Nucleus accumbens (tissue), 56 donors: ENCODE data around the gene BORCS6.
"Not testable (repeated sequence)": the region's sequence is repeated elsewhere in the genome, so short reads cannot be mapped to it uniquely, and the experiment has no call there.

Source experiments
- DNase-seq, 56 donors: peaks; one replicate each; lab custom pipeline; 2025; lab: John Stamatoyannopoulos, UW

The BORCS6 gene

DNA sequence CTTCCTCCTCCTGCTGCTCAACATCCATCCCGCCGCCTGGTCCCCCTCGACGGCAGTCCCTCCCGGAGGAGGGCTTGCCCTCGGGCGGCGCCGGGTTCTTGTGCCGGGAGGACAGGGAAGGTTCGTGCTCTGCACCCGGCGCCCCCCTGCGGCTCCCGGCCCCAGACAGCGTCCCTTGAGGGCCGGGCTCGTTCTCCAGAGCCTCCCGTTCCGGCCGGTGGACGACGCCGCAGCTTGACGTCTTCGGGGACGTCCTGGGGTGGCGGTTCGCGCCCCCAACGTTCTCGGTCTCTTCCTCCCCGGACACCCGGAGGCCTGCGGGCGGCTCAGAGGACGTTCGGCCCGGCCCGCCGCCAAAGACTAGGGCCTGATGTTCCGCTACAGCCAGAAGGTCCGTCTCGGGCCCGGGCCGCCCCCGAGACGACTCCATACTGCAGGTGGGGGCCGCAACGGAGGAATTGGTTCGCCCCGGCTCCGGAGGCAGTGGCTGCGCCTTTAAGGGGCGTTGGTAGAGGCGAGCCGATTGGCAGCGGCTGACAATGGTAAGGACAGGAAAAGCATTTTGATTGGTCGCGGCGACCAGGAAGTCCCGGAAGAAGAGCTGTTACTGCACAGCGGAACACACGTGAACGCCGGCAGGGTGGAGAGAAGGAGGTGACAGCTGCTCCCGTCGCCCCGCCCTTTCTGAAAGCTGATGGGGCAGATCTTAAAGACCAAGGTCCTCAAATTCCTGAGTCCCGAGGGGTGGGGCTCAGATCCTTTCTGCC is at the start of gene BORCS6:
TSS of gene BORCS6 (minus strand) at position 470 of the 767 bp plus-strand sequence. CDS start at position 430, 40 bp downstream.
- peak; percentile 75 to 100 (median 98) for DNase-seq

DNA sequence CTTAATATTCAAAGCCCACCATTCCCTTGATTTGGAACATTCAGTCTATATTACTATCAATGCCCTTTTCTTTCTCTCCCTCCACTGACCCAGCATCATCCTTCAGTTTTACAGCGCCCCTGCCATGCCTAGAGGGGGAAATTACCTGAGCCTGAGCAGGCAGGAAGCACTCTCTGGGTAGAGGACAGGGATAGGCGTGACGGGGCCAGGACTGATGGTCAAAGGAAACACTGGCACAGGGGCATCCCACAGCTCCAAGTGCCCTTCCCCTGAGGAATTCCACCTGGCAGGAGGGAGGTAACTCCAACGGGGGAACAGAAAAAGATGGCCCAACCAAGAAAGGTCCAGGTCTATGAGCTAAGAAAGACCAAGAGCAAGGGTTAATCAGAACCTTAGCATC is 47.9 kb upstream of the BORCS6 start:
- no peak for DNase-seq

DNA sequence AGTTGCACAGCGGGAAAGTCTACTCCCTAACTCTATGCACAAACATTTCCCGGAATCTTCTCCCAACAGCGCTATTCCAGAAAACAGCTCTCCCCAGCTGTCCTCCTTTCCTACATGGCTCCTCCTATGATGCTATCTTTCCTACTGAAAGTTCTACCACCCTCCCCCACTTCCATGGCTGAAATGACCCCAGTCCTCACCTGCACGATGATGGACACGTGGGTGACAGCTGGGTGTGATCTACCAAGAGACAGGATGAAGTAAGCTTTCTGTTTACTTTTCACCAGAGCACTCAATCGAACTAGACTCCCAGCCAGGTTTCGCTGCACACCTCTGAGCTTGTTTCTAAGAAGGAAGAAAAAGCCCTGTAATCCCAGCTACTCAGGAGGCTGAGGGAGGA is 47.2 kb upstream of the BORCS6 start:
- no peak for DNase-seq

DNA sequence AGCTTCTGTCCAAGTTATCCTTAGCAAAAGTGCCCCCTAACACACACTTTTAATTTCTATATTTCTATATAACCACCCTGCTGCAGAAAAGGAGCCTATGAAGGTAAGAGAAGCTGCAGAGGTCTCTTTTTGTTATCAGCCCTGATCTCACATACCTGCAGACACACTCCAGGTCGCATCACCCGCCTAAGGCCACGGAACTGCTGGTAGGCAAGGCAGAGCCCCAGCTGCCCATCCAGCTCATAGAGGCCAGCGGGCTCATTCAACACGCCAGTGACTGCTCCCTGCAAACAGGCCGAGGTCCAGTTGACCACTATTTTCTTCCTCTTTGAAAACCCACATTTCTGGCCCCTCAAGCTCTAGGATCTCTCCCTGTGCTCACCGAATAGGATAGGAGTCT is 45.7 kb upstream of the BORCS6 start:
- DNase-seq, result no peak

DNA sequence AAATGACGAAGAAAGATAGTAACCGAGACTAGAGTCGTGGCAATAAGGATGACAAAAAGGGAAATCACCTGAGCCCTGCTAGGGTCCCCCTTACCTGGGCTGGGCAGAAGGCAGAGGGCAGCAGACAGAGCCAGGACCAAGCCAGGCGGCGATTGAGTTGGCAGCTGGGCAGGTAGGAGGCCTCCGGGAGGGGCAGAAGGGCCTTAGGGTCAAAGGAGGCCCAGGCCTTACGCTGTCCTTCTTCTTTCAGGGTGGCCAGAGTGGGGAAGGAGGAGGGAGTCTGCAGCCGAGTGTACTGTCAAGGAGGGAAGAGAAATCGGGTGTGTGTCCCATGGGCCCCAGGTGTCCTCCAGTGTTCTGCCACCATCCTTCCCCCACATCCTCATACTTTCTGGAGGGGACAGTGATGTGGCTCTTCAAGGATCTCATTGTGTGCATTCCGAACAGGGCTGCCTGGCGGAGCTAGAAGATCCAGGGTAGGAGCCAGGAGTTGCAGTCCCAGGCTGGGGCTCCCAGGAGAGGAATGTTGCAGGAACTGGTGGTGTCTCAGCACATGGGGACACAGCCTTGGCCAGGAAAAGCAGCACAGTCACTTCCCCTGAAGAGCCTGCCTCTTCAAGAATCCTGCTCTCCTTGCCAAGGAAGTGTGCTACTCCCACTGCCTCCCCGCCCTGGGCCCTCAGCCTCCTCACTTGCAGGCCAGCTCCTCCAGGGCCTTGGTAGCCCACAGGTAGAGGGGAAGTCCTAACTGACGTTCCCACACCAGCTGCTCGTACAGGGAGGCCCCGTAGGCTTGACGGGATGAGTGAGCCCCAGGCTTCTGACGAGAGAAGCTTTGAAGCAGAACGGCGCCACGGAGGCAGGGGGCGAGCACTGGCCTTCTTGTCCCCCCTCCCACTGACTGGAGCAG is 44.6 kb upstream of the BORCS6 start:
- no peak for DNase-seq

DNA sequence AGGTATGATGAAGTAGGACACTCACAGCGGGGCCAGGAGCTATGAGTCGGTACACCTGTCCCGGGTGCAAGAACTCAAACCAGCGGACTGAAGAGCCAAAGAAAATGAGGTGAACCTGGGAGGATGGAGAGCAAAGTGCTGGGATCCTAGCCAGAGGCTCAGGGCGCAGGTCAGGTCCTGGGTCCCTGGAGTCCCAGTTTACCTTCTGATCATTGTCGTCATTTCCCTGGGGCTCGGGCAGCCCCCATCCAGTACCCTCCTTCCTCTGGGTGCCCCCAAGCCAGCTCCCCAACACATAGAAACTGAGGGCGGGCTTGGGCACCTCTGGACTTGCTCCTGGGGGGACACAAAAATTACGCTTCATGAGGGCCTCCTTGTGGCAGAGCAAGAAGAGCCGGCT is 41.7 kb upstream of the BORCS6 start:
- no peak for DNase-seq

DNA sequence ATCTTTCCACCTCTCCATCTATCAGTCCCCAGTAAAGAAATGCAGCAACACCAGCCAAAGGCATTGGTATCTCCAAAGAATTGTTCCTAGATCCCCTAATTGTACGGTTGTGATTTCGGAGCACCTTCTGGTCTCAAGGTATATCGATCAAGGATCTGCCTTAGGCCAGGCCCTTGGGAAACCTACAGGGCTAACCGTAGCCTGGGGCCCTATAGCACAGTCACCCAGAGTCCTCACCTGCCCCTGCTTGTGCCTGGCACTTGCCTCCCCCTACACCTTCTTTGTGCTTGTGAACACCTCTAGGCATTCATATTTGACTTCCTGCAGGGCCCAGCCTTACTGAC is 37.2 kb upstream of the BORCS6 start:
- no peak for DNase-seq

DNA sequence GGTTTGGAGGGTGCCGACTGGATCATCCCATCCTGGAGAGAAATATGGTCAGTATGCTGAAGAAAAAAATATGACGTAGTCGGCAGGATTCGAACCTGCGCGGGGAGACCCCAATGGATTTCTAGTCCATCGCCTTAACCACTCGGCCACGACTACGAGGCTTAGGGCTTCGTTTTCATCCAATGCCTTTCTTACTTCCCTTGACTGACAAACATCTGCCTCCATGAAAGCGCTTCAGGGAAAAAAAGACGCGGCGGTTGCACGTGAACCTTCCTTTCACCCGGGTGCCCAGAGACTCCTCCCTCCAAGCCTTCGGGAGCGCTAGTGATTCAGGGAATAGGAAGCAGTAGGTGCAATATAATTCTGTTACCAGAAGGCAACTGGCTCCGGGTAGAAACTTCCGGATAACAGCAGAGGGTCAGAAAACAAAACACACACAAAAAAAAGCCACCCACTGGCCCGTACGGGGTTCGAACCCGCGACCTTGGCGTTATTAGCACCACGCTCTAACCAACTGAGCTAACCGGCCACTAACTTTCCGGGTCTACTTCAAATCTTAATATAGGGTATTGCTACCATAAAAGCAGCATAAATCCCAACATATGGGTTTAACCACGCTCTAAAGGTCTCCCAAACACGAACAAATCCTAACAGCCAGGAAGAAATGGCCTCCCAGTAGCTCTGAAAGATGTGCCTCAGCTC is 36.7 kb upstream of the BORCS6 start:
- peak in 55 of 56 donors; percentile 16 to 87 (median 67) for DNase-seq

DNA sequence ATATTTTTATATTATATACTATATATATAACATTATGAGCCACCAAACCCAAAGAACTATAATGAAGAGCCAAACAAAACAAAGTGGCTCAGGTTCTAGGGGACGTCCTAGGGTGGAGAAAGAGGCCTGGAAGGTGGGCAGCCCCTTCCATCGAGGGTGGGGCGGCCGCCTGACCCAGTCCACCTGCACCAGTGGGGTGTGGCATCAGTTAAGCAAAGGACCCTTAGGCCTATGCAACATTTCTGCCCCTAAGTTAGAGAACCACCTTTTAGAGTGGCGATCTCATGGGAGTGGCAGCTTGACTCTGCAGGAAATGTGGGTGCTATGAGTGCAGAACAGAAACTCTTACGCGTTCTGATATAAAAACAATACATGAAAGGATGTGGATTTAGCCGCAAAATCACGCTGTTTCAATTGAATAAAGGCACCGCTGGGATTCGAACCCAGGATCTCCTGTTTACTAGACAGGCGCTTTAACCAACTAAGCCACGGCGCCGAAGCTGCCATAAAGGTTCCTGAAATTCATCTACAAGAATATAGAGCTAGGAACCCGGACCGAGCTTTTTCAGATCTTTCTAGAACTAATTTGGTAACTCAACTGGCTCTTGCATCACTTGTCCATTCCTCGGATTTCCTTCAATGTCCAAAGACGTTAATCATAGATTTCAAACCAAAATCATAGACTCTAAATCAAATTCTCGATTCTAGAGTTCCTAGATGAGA is 36.0 kb upstream of the BORCS6 start:
- peak in 49 of 56 donors; percentile 4 to 83 (median 44) for DNase-seq

DNA sequence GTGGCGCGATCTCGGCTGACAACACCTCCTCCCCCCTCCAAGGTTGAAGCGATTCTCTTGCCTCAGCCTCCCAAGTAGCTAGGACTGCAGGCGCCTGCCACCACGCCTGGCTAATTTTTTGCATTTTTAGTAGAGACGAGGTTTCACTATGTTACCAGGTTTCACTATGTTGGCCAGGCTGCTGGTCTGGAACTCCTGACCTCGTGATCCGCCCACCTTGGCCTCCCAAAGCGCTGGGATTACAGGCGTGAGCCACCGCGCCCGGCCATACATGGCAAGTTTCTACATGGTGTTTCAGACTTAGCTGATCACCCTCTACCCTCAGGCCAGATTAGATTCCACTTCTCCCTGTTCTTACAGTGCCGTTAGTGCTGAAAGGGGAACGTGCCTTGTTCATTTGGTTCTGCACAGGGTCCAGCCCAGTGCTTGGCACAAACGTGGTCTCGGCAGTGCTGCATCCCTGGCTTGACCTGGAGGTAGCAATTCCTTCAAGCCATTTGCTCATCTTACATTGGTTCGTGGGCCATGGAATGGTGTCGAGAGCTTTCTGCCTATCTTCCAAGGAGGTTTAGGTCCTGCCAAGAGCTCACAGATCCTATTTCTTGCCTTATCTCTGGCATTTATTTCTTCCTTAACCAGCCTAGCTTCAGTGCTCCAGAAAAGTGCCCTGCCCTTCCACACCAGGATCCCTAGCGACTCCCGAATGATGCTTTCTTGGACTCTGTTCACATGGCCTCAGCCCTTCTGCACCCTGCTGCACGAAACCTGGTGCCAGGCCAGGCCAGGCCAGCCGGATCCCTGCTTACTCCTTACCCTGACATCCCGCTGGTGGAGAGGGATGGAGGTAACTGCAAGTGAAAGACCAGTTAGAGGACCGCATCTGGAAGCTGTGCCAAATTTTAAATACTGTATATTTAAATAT is 35.2 kb upstream of the BORCS6 start:
- no peak for DNase-seq

DNA sequence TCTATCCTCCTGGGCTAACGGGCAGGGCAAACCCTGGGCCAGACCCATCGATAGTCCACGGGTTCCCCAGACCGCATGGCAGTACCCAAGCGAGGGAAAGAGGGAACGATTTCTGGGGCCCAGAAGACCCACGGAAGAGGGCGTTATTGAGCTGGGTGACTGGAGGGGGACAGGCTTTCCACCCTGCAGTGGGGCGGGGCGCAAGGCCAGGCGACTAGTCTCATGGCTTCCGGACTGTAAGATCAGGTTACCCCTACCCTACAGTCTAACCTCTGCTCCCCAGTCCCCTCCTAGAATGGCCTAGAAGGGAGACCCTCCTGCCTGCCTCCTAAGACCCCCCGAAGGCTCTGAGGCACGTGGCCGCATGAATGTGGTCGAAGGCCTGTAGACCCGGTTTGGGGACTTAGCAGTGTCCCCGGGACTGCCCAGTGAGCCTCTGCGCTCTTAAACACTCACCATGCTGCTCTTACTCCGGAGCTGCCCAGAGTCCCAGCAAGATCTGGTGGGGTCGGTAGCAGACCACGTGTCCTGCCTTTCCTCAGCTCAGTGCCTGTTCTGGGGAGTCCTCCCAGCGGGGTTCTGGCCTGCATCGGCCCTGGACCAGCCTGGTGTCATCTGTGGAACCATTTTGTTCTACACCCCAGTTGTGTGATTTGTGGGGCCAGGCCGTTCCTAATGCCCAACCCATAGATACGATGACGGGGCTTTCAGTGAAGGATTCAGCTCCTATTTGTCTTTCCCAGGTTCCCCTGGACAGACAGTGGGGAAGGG is 33.6 kb upstream of the BORCS6 start:
- peak in 44 of 56 donors; percentile 28 to 82 (median 60) for DNase-seq

DNA sequence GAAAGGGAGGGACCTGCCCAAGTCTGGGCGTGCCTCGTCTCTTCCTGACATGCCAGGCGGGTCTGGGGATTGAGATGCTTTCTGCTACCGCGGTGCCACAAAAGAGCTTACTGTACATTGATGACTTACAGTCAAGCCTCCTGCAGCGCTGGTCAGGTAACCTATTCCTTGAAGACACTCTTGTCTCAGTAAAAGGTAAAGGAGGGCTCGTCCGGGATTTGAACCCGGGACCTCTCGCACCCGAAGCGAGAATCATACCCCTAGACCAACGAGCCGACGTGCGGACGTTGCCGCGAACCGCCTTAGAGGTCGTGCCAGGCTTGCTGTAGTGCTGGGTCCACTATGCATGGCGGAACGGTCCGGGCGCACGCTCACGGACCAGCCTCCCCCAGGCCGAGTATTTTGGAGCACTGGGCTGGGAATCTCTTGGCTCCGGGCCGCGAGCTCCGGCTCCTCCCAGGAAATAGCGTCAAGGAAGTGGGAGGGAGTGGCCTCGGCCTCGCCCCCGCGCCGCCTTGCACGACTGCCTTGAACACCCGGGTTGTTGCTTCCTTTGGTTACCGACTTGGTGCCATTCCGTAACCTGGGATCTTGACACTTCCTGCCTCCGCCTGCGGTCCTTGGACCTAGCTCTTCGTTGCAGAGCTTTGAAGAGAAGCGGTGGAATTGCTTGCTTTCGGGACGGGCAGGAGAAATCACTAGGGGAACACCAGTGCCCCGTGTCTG is 32.8 kb upstream of the BORCS6 start:
- peak; percentile 33 to 96 (median 91) for DNase-seq

DNA sequence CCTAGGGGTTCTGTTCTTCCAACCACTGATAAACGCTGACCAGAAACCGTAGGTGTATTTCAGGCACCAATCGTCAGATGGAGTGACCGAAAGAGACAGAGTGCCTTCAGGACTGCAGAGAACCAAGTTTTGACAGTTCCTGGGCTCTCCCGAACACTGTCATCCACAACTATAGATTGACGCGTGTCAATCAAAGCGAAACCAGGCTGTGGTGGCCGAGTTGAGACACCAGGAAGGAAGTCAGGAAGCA is 32.3 kb upstream of the BORCS6 start:
- DNase-seq, result peak in 9 of 56 donors; percentile 40 to 91 (median 79)

DNA sequence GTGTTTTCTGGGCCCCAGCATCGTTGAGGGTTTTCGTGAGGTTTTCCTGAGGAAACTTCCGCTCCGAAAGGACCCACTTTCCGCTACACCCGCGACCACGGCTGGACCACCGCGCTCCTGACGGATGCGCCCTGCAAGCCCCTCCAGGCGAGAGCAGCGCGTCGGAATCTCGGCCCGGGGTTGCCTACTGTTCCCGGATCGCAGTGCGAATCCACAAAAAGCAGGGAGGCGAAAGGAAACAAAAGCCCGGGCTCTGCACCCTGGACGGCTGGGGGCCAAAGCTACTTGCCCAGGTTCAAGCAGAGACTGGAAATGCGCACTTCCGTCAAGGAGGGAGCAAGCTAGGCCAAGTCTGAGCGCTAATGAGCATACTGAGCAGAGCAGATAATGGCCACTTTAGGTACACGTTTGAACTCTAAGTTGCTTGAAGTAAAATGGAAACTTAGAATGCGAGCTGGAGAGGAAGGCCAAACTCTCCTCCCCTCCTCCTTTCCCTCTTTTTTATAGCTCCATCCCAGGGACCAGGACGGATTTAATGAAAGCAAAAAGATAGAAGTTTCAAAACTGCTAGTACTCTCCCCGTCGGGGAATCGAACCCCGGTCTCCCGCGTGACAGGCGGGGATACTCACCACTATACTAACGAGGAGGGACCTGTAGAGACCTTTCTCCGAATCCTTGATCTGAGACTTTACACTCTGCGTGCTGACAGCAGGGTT is 31.8 kb upstream of the BORCS6 start:
- DNase-seq, result peak in 53 of 56 donors; percentile 36 to 95 (median 82)

DNA sequence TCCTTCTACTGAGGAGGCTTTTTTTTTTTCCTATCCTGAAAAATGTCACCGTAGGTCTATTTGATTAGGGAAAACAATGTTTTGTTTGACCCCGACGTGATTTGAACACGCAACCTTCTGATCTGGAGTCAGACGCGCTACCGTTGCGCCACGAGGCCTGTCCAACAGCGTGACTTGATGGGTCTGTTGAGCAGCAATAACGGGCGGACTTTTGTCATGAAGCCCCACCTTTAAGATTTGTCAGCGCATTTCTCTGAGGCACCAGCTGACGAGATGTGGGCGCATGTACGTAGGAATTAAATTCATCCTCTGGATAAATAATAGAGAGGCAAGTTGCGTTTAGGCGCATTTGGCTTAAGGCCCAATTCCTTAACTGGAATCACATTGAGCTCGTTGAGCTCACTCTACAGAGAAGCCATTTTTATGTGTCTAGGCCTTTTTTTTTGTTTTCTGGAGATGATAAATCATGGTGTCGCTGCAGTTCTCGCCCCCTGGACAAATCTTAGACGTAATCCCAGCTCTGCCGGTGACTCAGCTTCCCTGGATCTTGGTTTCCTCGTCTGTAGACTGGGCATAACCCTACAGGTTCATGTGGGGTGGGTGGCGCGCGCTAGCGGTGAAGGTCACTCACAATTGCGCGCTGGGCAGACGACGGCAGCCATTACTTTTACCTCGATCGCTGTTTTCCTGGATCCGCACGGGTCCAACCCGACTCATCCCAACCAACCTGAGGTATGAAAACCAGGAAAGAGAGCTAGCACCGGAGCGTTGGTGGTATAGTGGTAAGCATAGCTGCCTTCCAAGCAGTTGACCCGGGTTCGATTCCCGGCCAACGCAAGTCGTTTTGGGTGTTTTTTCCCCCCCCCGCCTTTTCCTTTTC is 31.0 kb upstream of the BORCS6 start:
- DNase-seq, result peak; percentile 33 to 96 (median 85)

DNA sequence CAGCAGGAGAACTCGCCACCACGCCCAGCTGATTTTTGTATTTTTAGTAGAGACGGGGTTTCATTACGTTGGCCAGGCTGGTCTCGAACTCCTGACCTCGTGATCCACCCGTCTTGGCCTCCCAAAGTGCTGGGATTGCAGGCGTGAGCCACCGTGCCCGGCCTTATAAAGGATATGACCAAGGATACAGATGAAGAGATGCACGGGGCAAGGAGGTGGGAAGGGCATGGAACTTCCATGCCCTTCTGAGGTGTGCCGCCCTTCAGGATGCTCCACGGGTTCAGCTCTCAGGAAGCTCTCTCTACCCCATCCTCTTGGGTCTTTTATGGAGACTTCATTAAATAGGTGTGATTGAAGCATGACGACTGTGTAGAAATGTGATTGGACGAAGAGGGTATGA is 24.0 kb upstream of the BORCS6 start:
- not testable (repeated sequence) for DNase-seq
